ENCODE results near the gene AKAP9.

AKAP9 gene

GRCh38 chr7:92149736-92150239 is 209.1 kb downstream of the AKAP9 start:
- H3K27ac ChIP-seq (ENCODE audit: low read depth, low read length, severe bottlenecking), result no peak overlapping the region
- no peaks in the 10 kb centered on the region for H3K4me1 ChIP-seq (ENCODE audit: control insufficient read depth, insufficient read depth, low read length, poor library complexity, severe bottlenecking)
- no peak overlapping the region for H3K4me3 ChIP-seq (ENCODE audit: extremely low read depth, insufficient read depth, low read length, poor library complexity, severe bottlenecking)
- no peaks in the 10 kb centered on the region for H3K36me3 ChIP-seq (ENCODE audit: control insufficient read depth, insufficient read depth, low read length)
- WGBS, 2 experiments (ENCODE audit: insufficient coverage in 2 of 2), result 80 to 89% methylated on average over 1 to 3 of the region's 5 CpGs
- no peaks in the 10 kb centered on the region for H3K9me3 ChIP-seq (ENCODE audit: control insufficient read depth, low read length)

- no peaks in the 10 kb centered on the region for H3K4me1 ChIP-seq (ENCODE audit: control insufficient read depth, insufficient read depth, low read length, poor library complexity, severe bottlenecking)
- no peak overlapping the region for H3K27ac ChIP-seq (ENCODE audit: low read depth, low read length, severe bottlenecking)
- no peaks in the 10 kb centered on the region for H3K9me3 ChIP-seq (ENCODE audit: control insufficient read depth, low read length)
- no peaks in the 10 kb centered on the region for H3K36me3 ChIP-seq (ENCODE audit: control insufficient read depth, insufficient read depth, low read length)
- no CpG with 5 or more reads among the region's 1 CpG for WGBS, 2 experiments (ENCODE audit: insufficient coverage in 2 of 2)
- no peak overlapping the region for H3K4me3 ChIP-seq (ENCODE audit: extremely low read depth, insufficient read depth, low read length, poor library complexity, severe bottlenecking)
Observed at GRCh38 chr7:92150450-92151017, 209.9 kb downstream of the AKAP9 start.

- no peaks in the 10 kb centered on the region for H3K36me3 ChIP-seq (ENCODE audit: control insufficient read depth, insufficient read depth, low read length)
- WGBS, 2 experiments (ENCODE audit: insufficient coverage in 2 of 2), result 90 to 94% methylated on average over 1 of the region's 1 CpG
- no peak overlapping the region for H3K27ac ChIP-seq (ENCODE audit: low read depth, low read length, severe bottlenecking)
- H3K4me1 ChIP-seq (ENCODE audit: control insufficient read depth, insufficient read depth, low read length, poor library complexity, severe bottlenecking), result no peaks in the 10 kb centered on the region
- H3K9me3 ChIP-seq (ENCODE audit: control insufficient read depth, low read length), result no peaks in the 10 kb centered on the region
- H3K4me3 ChIP-seq (ENCODE audit: extremely low read depth, insufficient read depth, low read length, poor library complexity, severe bottlenecking), result no peak overlapping the region
Observed at GRCh38 chr7:92155108-92155739, 214.6 kb downstream of the AKAP9 start.

GRCh38 chr7:92156990-92157389 is 216.3 kb downstream of the AKAP9 start:
- no peaks in the 10 kb centered on the region for H3K4me1 ChIP-seq (ENCODE audit: control insufficient read depth, insufficient read depth, low read length, poor library complexity, severe bottlenecking)
- H3K9me3 ChIP-seq (ENCODE audit: control insufficient read depth, low read length), result no peaks in the 10 kb centered on the region
- H3K27ac ChIP-seq (ENCODE audit: low read depth, low read length, severe bottlenecking), result no peak overlapping the region
- no peaks in the 10 kb centered on the region for H3K36me3 ChIP-seq (ENCODE audit: control insufficient read depth, insufficient read depth, low read length)
- no peak overlapping the region for H3K4me3 ChIP-seq (ENCODE audit: extremely low read depth, insufficient read depth, low read length, poor library complexity, severe bottlenecking)

- WGBS, 2 experiments (ENCODE audit: insufficient coverage in 2 of 2), result 87 to 95% methylated on average over 2 to 3 of the region's 3 CpGs
- Histone ChIP-seq H3K9me3 (ENCODE audit: control insufficient read depth, low read length) (no peaks in the 10 kb centered on the region), H3K36me3 (ENCODE audit: control insufficient read depth, insufficient read depth, low read length) (no peaks in the 10 kb centered on the region), H3K4me3 (ENCODE audit: extremely low read depth, insufficient read depth, low read length, poor library complexity, severe bottlenecking) (no peak overlapping the region), H3K4me1 (ENCODE audit: control insufficient read depth, insufficient read depth, low read length, poor library complexity, severe bottlenecking) (no peaks in the 10 kb centered on the region), H3K27ac (ENCODE audit: low read depth, low read length, severe bottlenecking) (no peak overlapping the region)
Observed at GRCh38 chr7:92158660-92159575, 218.3 kb downstream of the AKAP9 start.

All from mesodermal cell (in vitro differentiated cells).